A549 (cell line): ENCODE results near the gene PADI2. TPM values are rescaled to one million over a fixed set of nuclear protein-coding genes. Genes with fewer than 3 reads are reported as not detected.

Source experiments
- ATAC-seq, 2 experiments: fragments of 200-7000 bp in 1 of 2; fragments of >200 bp in 1 of 2; cut with Nextera tagmentation in 1 of 2; cut with Tn5 transposase in 1 of 2; 3 replicates each; pipeline versions ENCODE4 v1.8.0 to v1.9.1; 2018 to 2020; ENCODE audit warnings: mild to moderate bottlenecking in 1 of 2, moderate library complexity in 1 of 2
- CTCF ChIA-PET: fragments of 300-600 bp; sonication (Branson Sonifier 250); formaldehyde crosslinking; extraction: SDS; loops from one replicate; lab custom pipeline; 2021; ENCODE audit warnings: antibody characterized with exemption, inconsistent platforms; lab: Yijun Ruan, JAX
- POLR2A ChIA-PET: fragments of 350-600 bp; formaldehyde crosslinking; extraction: SDS; loops from one replicate; lab custom pipeline; 2021; ENCODE audit warnings: antibody characterized with exemption, inconsistent platforms; lab: Yijun Ruan, JAX
- DNase-seq, 2 experiments: peaks; one replicate each; pipeline versions ENCODE4 v3.0.0 to v3.0.0-alpha.2; 2011 to 2016; ENCODE audit warnings: low read depth in 1 of 2, low spot score in 1 of 2
- FAIRE-seq: peaks from 2 replicates; lab custom pipeline; 2011; peaks lifted over from hg19 to GRCh38; lab: Jason Lieb, UNC
- H3K27ac ChIP-seq, 2 experiments: fragments of >200 bp; sonication (Bioruptor Twin); formaldehyde crosslinking; 3 replicates each; pipeline ENCODE4 v1.5.1; 2016 to 2017
- H3K4me1 ChIP-seq: fragments of >200 bp; sonication (Bioruptor Twin); formaldehyde crosslinking; 3 replicates; pipeline ENCODE4 v1.6.1; 2016
- H3K4me2 ChIP-seq: fragments of >200 bp; sonication (Bioruptor Twin); formaldehyde crosslinking; 3 replicates; pipeline ENCODE4 v1.6.1; 2016
- H3K4me3 ChIP-seq: fragments of >200 bp; sonication (Bioruptor Twin); formaldehyde crosslinking; 3 replicates; pipeline ENCODE4 v1.5.1; 2016
- H3K9me3 ChIP-seq: fragments of >200 bp; sonication (Bioruptor Twin); formaldehyde crosslinking; 3 replicates; pipeline ENCODE4 v1.6.1; 2016
- CBX2 ChIP-seq: fragments of 200-600 bp; sonication (generic); IDR thresholded peaks from 2 replicates; pipeline ENCODE4 v1.6.1; 2016; ENCODE audit warnings: low read depth, mild to moderate bottlenecking, borderline replicate concordance
- CBX8 ChIP-seq: fragments of 200-600 bp; sonication (generic); IDR thresholded peaks from 2 replicates; pipeline ENCODE4 v1.6.1; 2016
- CHD2 ChIP-seq: fragments of 150-350 bp; IDR thresholded peaks from 2 replicates; pipeline ENCODE4 v1.6.1; 2014; ENCODE audit warnings: low read length; ENCODE audit not compliant: partially characterized antibody
- EHF ChIP-seq: fragments of 250-450 bp; sonication (Bioruptor Pico); IDR thresholded peaks from 2 replicates; pipeline ENCODE4 v1.5.0; 2020; ENCODE audit warnings: mild to moderate bottlenecking
- EP300 ChIP-seq, 2 experiments: fragments of >200 bp; sonication (Bioruptor Twin); formaldehyde crosslinking; IDR thresholded peaks; 2 replicates in 1 of 2; 3 replicates in 1 of 2; pipeline ENCODE4 v1.6.1; 2016 to 2017
- ESRRA ChIP-seq: fragments of 150-350 bp; IDR thresholded peaks from 2 replicates; pipeline ENCODE4 v1.6.1; 2014; ENCODE audit warnings: mild to moderate bottlenecking, low read length, borderline replicate concordance
- FOSL2 ChIP-seq, 2 experiments: fragments of 450-650 bp in 1 of 2; fragments of >200 bp in 1 of 2; sonication (Bioruptor Twin) in 1 of 2; formaldehyde crosslinking; IDR thresholded peaks; 2 replicates each; pipeline versions ENCODE4 v1.5.0 to v1.6.1; 2016 to 2020; ENCODE audit warnings: mild to moderate bottlenecking in 1 of 2, moderate library complexity in 1 of 2
- FOXS1 ChIP-seq: fragments of 250-450 bp; sonication (Bioruptor Pico); IDR thresholded peaks from 2 replicates; pipeline ENCODE4 v1.5.0; 2020; ENCODE audit warnings: mild to moderate bottlenecking, moderate library complexity
- GATA3 ChIP-seq: IDR thresholded peaks from 2 replicates; pipeline ENCODE4 v1.6.1; 2012; ENCODE audit warnings: borderline replicate concordance
- HEYL ChIP-seq: fragments of 250-450 bp; sonication (Bioruptor Pico); IDR thresholded peaks from 2 replicates; pipeline ENCODE4 v1.8.0; 2021; ENCODE audit warnings: mild to moderate bottlenecking, moderate library complexity
- HOXB5 ChIP-seq: fragments of 250-450 bp; sonication (Bioruptor Pico); IDR thresholded peaks from 2 replicates; pipeline ENCODE4 v1.5.0; 2020; ENCODE audit warnings: mild to moderate bottlenecking, moderate library complexity
- KDM5A ChIP-seq: fragments of 200-600 bp; sonication (generic); IDR thresholded peaks from 2 replicates; pipeline ENCODE4 v1.6.1; 2016; ENCODE audit warnings: antibody characterized with exemption, mild to moderate bottlenecking
- MAFK ChIP-seq: fragments of 450-650 bp; IDR thresholded peaks from 2 replicates; pipeline ENCODE4 v1.6.1; 2014; ENCODE audit not compliant: partially characterized antibody
- MAZ ChIP-seq: fragments of 150-350 bp; IDR thresholded peaks from 2 replicates; pipeline ENCODE4 v1.6.1; 2014; ENCODE audit warnings: antibody characterized with exemption, low read depth, low read length, borderline replicate concordance
- NFE2L2 ChIP-seq: fragments of 150-350 bp; conservative IDR thresholded peaks from 2 replicates; pipeline ENCODE4 v1.6.1; 2014; ENCODE audit warnings: low read length
- NR3C1 ChIP-seq: fragments of >200 bp; sonication (Bioruptor Twin); formaldehyde crosslinking; IDR thresholded peaks from 3 replicates; pipeline ENCODE4 v1.6.1; 2017
- PHF8 ChIP-seq: fragments of 200-600 bp; sonication (generic); IDR thresholded peaks from 2 replicates; pipeline ENCODE4 v1.6.1; 2016; ENCODE audit warnings: low read depth, mild to moderate bottlenecking, antibody characterized with exemption, moderate library complexity, borderline replicate concordance
- POLR2A ChIP-seq: IDR thresholded peaks from 2 replicates; pipeline ENCODE4 v1.6.1; 2012; ENCODE audit warnings: mild to moderate bottlenecking, low read length
- RAD21 ChIP-seq, 2 experiments: fragments of >200 bp in 1 of 2; sonication (Bioruptor Twin) in 1 of 2; formaldehyde crosslinking in 1 of 2; IDR thresholded peaks in 1 of 2; conservative IDR thresholded peaks in 1 of 2; 2 replicates in 1 of 2; 3 replicates in 1 of 2; pipeline ENCODE4 v1.6.1; 2012 to 2018; ENCODE audit warnings: inconsistent platforms in 1 of 2
- RARB ChIP-seq: fragments of 250-450 bp; sonication (Bioruptor Pico); IDR thresholded peaks from 2 replicates; pipeline ENCODE4 v1.8.0; 2021; ENCODE audit warnings: mild to moderate bottlenecking, moderate library complexity
- RCOR1 ChIP-seq: fragments of 150-350 bp; IDR thresholded peaks from 2 replicates; pipeline ENCODE4 v1.6.1; 2014; ENCODE audit warnings: antibody characterized with exemption, low read length, low read depth
- RNF2 ChIP-seq: fragments of 200-600 bp; sonication (generic); IDR thresholded peaks from 2 replicates; pipeline ENCODE4 v1.6.1; 2016; ENCODE audit warnings: low read depth, mild to moderate bottlenecking, antibody characterized with exemption, moderate library complexity, borderline replicate concordance
- SMC3 ChIP-seq: fragments of >200 bp; sonication (Bioruptor Twin); formaldehyde crosslinking; IDR thresholded peaks from 3 replicates; pipeline ENCODE4 v1.6.1; 2018; ENCODE audit warnings: inconsistent platforms
- TP53 ChIP-seq: fragments of 250-450 bp; sonication (Bioruptor Pico); IDR thresholded peaks from 2 replicates; pipeline ENCODE4 v1.5.0; 2021; ENCODE audit warnings: mild to moderate bottlenecking, moderate library complexity
- ZFP36 ChIP-seq: fragments of 450-650 bp; IDR thresholded peaks from 2 replicates; pipeline ENCODE4 v1.6.1; 2014; ENCODE audit warnings: borderline replicate concordance; ENCODE audit not compliant: partially characterized antibody
- ZNF302 ChIP-seq: fragments of 250-450 bp; sonication (Bioruptor Pico); IDR thresholded peaks from 2 replicates; pipeline ENCODE4 v1.9.0; 2021; ENCODE audit warnings: inconsistent platforms, mild to moderate bottlenecking, moderate library complexity
- WGBS: methylation state at CpG from one replicate; pipeline ENCODE4 v1.1.6; 2017; ENCODE audit errors: missing lambda C conversion rate; 5-methylcytosine and 5-hydroxymethylcytosine counted together
- polyA plus RNA-seq, 4 experiments: library from polyadenylated mRNA; depleted of rRNA in 3 of 4; stranded (reverse); fragments of >200 nt; fragmentation: RNase III in 1 of 4; extraction: RNeasy Plus Mini Kit Qiagen cat#74134 plus additional on column Dnase treatment in 1 of 4; gene quantifications; 2 replicates in 3 of 4; 3 replicates in 1 of 4; pipeline ENCODE4 v1.2.3, GENCODE V29; 2011 to 2017
- TF ChIP-seq, protein P1 (sequence below): IDR thresholded peaks from 2 replicates; pipeline ENCODE4 v1.6.1; 2012; ENCODE audit warnings: low read depth, borderline replicate concordance
- TF ChIP-seq, protein P2 (sequence below): fragments of >200 bp; sonication (Bioruptor Twin); formaldehyde crosslinking; IDR thresholded peaks from 3 replicates; pipeline ENCODE4 v1.6.1; 2016
- TF ChIP-seq, protein P3 (sequence below): fragments of 250-450 bp; sonication (Bioruptor Pico); IDR thresholded peaks from 2 replicates; pipeline ENCODE4 v1.5.0; 2021; ENCODE audit warnings: mild to moderate bottlenecking, moderate library complexity, borderline replicate concordance
- TF ChIP-seq, protein P4 (sequence below): fragments of 450-650 bp; IDR thresholded peaks from 2 replicates; pipeline ENCODE4 v1.6.1; 2014; ENCODE audit warnings: antibody characterized with exemption

Gene PADI2
- polyA plus RNA-seq, 2 of the 4 experiments (the other 2 are of a cell fraction), result 1.1 to 1.3 TPM

DNA sequence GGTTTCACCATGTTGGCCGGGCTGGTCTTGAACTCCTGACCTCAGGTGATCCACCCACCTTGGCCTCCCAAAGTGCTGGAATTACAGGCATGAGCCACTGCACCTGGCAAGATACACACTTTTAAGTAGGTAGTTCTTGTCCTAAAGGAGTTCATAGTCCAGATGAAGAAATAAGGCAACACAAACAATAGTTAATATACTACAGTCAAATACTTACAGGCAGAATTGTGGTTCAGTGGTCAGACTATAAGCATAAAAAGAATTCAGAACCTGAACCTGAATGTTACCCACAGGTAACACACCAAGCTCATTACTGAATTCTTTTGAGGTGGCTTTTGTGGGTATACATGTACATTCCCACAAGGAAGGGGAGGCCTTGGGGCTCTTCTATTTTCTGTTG is 67.2 kb downstream of the PADI2 start:
- WGBS, result 82% methylated on average over 1 of the region's 1 CpG
- H3K9me3 ChIP-seq, result no peaks in the 10 kb centered on the region
- no peak overlapping the region for H3K27ac ChIP-seq
- peaks cover 17% of the 10 kb centered on the region for H3K4me1 ChIP-seq
- ChIA-PET CTCF (interaction anchor here (0.7 kb wide), 1 partner anchor 43 kb away, joined by 3 read pairs; no protein-coding TSS in a partner anchor), POLR2A (no interaction called here)
- H3K4me2 ChIP-seq, result peak overlapping the region; percentile 82
- ATAC-seq (no peak), DNase-seq (no peak), FAIRE-seq (no peak)
- H3K4me3 ChIP-seq, result peak overlapping the region; percentile 72; the same call in 1 of the 3 replicates
- TF ChIP-seq NR3C1, result no peak
- TF ChIP-seq, protein P1, sequence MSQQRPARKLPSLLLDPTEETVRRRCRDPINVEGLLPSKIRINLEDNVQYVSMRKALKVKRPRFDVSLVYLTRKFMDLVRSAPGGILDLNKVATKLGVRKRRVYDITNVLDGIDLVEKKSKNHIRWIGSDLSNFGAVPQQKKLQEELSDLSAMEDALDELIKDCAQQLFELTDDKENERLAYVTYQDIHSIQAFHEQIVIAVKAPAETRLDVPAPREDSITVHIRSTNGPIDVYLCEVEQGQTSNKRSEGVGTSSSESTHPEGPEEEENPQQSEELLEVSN, result no peak
- no peak for TF ChIP-seq EHF (CRISPR knock-in tag)
- TF ChIP-seq, protein P2, sequence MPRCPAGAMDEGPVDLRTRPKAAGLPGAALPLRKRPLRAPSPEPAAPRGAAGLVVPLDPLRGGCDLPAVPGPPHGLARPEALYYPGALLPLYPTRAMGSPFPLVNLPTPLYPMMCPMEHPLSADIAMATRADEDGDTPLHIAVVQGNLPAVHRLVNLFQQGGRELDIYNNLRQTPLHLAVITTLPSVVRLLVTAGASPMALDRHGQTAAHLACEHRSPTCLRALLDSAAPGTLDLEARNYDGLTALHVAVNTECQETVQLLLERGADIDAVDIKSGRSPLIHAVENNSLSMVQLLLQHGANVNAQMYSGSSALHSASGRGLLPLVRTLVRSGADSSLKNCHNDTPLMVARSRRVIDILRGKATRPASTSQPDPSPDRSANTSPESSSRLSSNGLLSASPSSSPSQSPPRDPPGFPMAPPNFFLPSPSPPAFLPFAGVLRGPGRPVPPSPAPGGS, result no peak

DNA sequence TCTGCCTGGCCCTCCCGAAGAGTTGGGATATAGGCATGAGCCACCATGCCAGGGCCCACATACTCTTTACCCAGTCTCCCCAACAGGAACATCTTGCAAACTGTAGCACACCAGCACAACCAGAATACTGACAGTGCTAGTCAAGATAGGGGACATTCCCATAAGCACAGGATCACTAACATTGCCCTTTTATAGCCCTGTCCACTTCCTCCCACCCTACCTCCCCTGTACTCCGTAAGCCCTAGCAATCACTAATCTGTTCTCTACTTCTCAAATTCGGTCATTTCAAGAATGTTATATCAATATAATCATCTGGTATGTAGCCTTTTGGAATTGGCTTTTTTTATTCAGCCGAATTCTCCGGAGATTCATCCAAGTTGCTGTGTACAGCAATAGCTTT is 71.3 kb downstream of the PADI2 start:
- FAIRE-seq, result no peak
- ChIA-PET POLR2A (no interaction called here), CTCF (interaction anchor here (1.1 to 6.9 kb wide), 4 partner anchors 17 to 321 kb away, joined by 5 to 80 read pairs (median 34); no protein-coding TSS in a partner anchor)
- Histone ChIP-seq H3K27ac (no peak overlapping the region), H3K4me1 (peaks cover 23% of the 10 kb centered on the region), H3K4me2 (no peak overlapping the region), H3K4me3 (no peak overlapping the region), H3K9me3 (no peaks in the 10 kb centered on the region)
- WGBS, result 91% methylated on average over 5 of the region's 5 CpGs
- no peak for TF ChIP-seq FOSL2 (IDR thresholded peaks at IDR 0.05)
- TF ChIP-seq FOSL2 (CRISPR knock-in tag; IDR thresholded peaks at IDR 0.05), result no peak
- no peak for TF ChIP-seq CHD2
- TF ChIP-seq POLR2A, result no peak
- TF ChIP-seq, protein P1, result no peak
- no peak for TF ChIP-seq EHF (CRISPR knock-in tag)
- no peak for TF ChIP-seq ESRRA
- no peak for TF ChIP-seq NFE2L2
- TF ChIP-seq RCOR1, result no peak
- TF ChIP-seq EP300 (IDR thresholded peaks at IDR 0.05), result no peak
- TF ChIP-seq RARB (CRISPR knock-in tag), result no peak
- TF ChIP-seq, protein P3, sequence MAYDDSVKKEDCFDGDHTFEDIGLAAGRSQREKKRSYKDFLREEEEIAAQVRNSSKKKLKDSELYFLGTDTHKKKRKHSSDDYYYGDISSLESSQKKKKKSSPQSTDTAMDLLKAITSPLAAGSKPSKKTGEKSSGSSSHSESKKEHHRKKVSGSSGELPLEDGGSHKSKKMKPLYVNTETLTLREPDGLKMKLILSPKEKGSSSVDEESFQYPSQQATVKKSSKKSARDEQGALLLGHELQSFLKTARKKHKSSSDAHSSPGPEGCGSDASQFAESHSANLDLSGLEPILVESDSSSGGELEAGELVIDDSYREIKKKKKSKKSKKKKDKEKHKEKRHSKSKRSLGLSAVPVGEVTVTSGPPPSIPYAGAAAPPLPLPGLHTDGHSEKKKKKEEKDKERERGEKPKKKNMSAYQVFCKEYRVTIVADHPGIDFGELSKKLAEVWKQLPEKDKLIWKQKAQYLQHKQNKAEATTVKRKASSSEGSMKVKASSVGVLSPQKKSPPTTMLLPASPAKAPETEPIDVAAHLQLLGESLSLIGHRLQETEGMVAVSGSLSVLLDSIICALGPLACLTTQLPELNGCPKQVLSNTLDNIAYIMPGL (CRISPR knock-in tag), result no peak
- TF ChIP-seq CBX8, result no peak
- no peak for TF ChIP-seq KDM5A
- no peak for TF ChIP-seq ZFP36
- no peak for TF ChIP-seq ZNF302
- DNase-seq, result no peak
- ATAC-seq, result no peak

DNA sequence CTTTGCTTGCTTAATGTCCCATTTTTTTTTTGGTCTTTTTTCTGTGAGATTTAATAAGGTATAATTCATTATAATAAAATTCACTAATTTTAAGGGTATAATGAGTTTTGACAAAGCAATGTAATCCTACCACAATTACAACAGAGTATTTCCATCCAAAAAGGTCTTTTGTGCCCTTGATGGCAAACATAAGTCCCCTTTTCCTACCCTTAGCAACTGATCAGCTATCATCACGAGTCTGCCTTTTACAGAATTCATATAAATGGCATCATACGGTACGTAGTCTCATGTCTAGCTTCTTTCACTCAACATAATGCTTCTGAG is 73.0 kb downstream of the PADI2 start:
- DNase-seq, result no peak
- WGBS, result 58% methylated on average over 3 of the region's 3 CpGs
- Histone ChIP-seq H3K4me1 (peaks cover 8% of the 10 kb centered on the region; the same call in 2 of the 3 replicates), H3K27ac (no peak overlapping the region), H3K4me3 (no peak overlapping the region), H3K4me2 (no peak overlapping the region), H3K9me3 (no peaks in the 10 kb centered on the region)
- no peak for ATAC-seq
- no peak for FAIRE-seq
- TF ChIP-seq ESRRA (no peak), CBX2 (no peak), RAD21 (conservative IDR thresholded peaks at IDR 0.05 in 1 of 2, IDR thresholded peaks at IDR 0.05 in 1 of 2) (no peak), RNF2 (no peak), MAFK (no peak), PHF8 (no peak), SMC3 (no peak), EHF (CRISPR knock-in tag) (no peak), KDM5A (no peak), CBX8 (no peak), HEYL (CRISPR knock-in tag) (no peak), GATA3 (no peak), MAZ (no peak), TP53 (CRISPR knock-in tag) (no peak), FOXS1 (CRISPR knock-in tag) (no peak), HOXB5 (CRISPR knock-in tag) (no peak)
- TF ChIP-seq, protein P4, sequence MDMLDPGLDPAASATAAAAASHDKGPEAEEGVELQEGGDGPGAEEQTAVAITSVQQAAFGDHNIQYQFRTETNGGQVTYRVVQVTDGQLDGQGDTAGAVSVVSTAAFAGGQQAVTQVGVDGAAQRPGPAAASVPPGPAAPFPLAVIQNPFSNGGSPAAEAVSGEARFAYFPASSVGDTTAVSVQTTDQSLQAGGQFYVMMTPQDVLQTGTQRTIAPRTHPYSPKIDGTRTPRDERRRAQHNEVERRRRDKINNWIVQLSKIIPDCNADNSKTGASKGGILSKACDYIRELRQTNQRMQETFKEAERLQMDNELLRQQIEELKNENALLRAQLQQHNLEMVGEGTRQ, result no peak
- POLR2A ChIA-PET, result no interaction called here
- CTCF ChIA-PET, result interaction anchor here (0.7 to 6.9 kb wide), 27 partner anchors 9 to 433 kb away, joined by 3 to 80 read pairs (median 4); no protein-coding TSS in a partner anchor
